HepG2 (cell line): ENCODE measurements around the gene PGC. TPM values are rescaled to one million over a fixed set of nuclear protein-coding genes. Genes with fewer than 3 reads are reported as not detected.

Experiments
- AGO1 ChIP-seq: fragments of 200-400 bp; formaldehyde crosslinking; IDR thresholded peaks from 2 replicates; pipeline ENCODE4 v1.6.1; 2017; ENCODE audit warnings: mild to moderate bottlenecking, low read depth, low read length, moderate library complexity; ENCODE audit not compliant: poor library complexity, severe bottlenecking
- AGO2 ChIP-seq: fragments of 200-400 bp; formaldehyde crosslinking; optimal IDR thresholded peaks from 2 replicates; pipeline ENCODE3; 2017; ENCODE audit warnings: mild to moderate bottlenecking, low read depth, low read length, moderate library complexity
- BCL6 ChIP-seq: IDR thresholded peaks from 2 replicates; pipeline ENCODE4 v1.6.1; 2016; ENCODE audit warnings: missing genetic modification reagents, missing compliant biosample characterization
- CHCHD3 ChIP-seq: sonication (generic); formaldehyde crosslinking; IDR thresholded peaks from 2 replicates; pipeline ENCODE4 v1.8.0; 2022; ENCODE audit warnings: mild to moderate bottlenecking, missing genetic modification reagents, moderate library complexity
- ERF ChIP-seq: IDR thresholded peaks from 2 replicates; pipeline ENCODE4 v1.6.1; 2018; ENCODE audit warnings: missing biosample characterization, missing genetic modification reagents
- GLMP ChIP-seq: sonication (generic); formaldehyde crosslinking; IDR thresholded peaks from 2 replicates; pipeline ENCODE4 v1.9.0; 2021; ENCODE audit warnings: missing genetic modification reagents, mild to moderate bottlenecking, borderline replicate concordance
- HDAC6 ChIP-seq: fragments of 200-600 bp; sonication (generic); IDR thresholded peaks from 2 replicates; pipeline ENCODE4 v1.7.0; 2017; ENCODE audit warnings: mild to moderate bottlenecking, antibody characterized with exemption, low read length, low read depth
- HNF4A ChIP-seq: sonication (generic); formaldehyde crosslinking; IDR thresholded peaks from 2 replicates; pipeline ENCODE4 v1.4.0; 2020; ENCODE audit warnings: missing genetic modification reagents
- KMT2A ChIP-seq: sonication (generic); formaldehyde crosslinking; IDR thresholded peaks from 2 replicates; pipeline ENCODE4 v1.4.0; 2020; ENCODE audit warnings: missing genetic modification reagents
- MZF1 ChIP-seq: sonication (generic); formaldehyde crosslinking; IDR thresholded peaks from 2 replicates; pipeline ENCODE4 v1.8.1; 2023; ENCODE audit warnings: mild to moderate bottlenecking, missing genetic modification reagents, borderline replicate concordance
- NRL ChIP-seq: sonication (generic); formaldehyde crosslinking; IDR thresholded peaks from 2 replicates; pipeline ENCODE4 v1.5.0; 2020; ENCODE audit warnings: missing genetic modification reagents, mild to moderate bottlenecking, moderate library complexity, borderline replicate concordance
- PAWR ChIP-seq: sonication (generic); formaldehyde crosslinking; IDR thresholded peaks from 2 replicates; pipeline ENCODE4 v1.4.0; 2020; ENCODE audit warnings: missing genetic modification reagents, mild to moderate bottlenecking, borderline replicate concordance
- PAX8 ChIP-seq: sonication (generic); formaldehyde crosslinking; IDR thresholded peaks from 2 replicates; pipeline ENCODE4 v1.8.0; 2022; ENCODE audit warnings: mild to moderate bottlenecking, missing genetic modification reagents, borderline replicate concordance
- SAP130 ChIP-seq: IDR thresholded peaks from 2 replicates; pipeline ENCODE4 v1.6.1; 2016; ENCODE audit warnings: low read depth
- SKIL ChIP-seq: sonication (generic); formaldehyde crosslinking; IDR thresholded peaks from 2 replicates; pipeline ENCODE4 v1.8.0; 2022; ENCODE audit warnings: missing genetic modification reagents, mild to moderate bottlenecking, moderate library complexity, borderline replicate concordance
- SOX6 ChIP-seq, 2 experiments: fragments of 450-650 bp in 1 of 2; sonication (generic) in 1 of 2; formaldehyde crosslinking in 1 of 2; IDR thresholded peaks; 2 replicates each; pipeline versions ENCODE4 v1.4.0 to v1.6.1; 2017 to 2020; ENCODE audit warnings: antibody characterized with exemption in 1 of 2, mild to moderate bottlenecking in 1 of 2, missing genetic modification reagents in 1 of 2
- SRSF1 ChIP-seq: fragments of 200-400 bp; formaldehyde crosslinking; optimal IDR thresholded peaks from 2 replicates; pipeline ENCODE3; 2017; ENCODE audit warnings: mild to moderate bottlenecking, low read depth, low read length, moderate library complexity
- TGIF2 ChIP-seq: IDR thresholded peaks from 2 replicates; pipeline ENCODE4 v1.6.1; 2016; ENCODE audit warnings: control low read depth, missing compliant biosample characterization
- THAP11 ChIP-seq: IDR thresholded peaks from 2 replicates; pipeline ENCODE4 v1.6.1; 2016; ENCODE audit warnings: missing biosample characterization, missing genetic modification reagents
- ZKSCAN8 ChIP-seq: IDR thresholded peaks from 2 replicates; pipeline ENCODE4 v1.6.1; 2016; ENCODE audit warnings: borderline replicate concordance, missing genetic modification reagents, missing compliant biosample characterization
- ZNF205 ChIP-seq: IDR thresholded peaks from 2 replicates; pipeline ENCODE4 v1.6.1; 2018; ENCODE audit warnings: missing biosample characterization, missing genetic modification reagents
- ZNF589 ChIP-seq: sonication (generic); formaldehyde crosslinking; conservative IDR thresholded peaks from 2 replicates; pipeline ENCODE4 v1.8.0; 2022; ENCODE audit warnings: mild to moderate bottlenecking, moderate library complexity, missing genetic modification reagents
- ZNF768 ChIP-seq: sonication (generic); formaldehyde crosslinking; IDR thresholded peaks from 2 replicates; pipeline ENCODE4 v1.4.0; 2020; ENCODE audit warnings: missing genetic modification reagents
- ZNF777 ChIP-seq: sonication (generic); formaldehyde crosslinking; IDR thresholded peaks from 2 replicates; pipeline ENCODE4 v1.4.0; 2020; ENCODE audit warnings: missing genetic modification reagents
- polyA plus RNA-seq, 8 experiments: library from polyadenylated mRNA; depleted of rRNA in 3 of 8; stranded (reverse) in 7 of 8; unstranded in 1 of 8; fragments of >200 nt; fragmentation: Illumina TruSeq in 4 of 8; extraction: Trizol in 4 of 8; gene quantifications; 2 replicates each; pipeline versions ENCODE4 v1.2.1 to v1.2.3, GENCODE V29; 2011 to 2016; ENCODE audit warnings: low read depth in 4 of 8, missing spikeins in 1 of 8, mixed read lengths in 1 of 8; ENCODE audit not compliant: insufficient read depth in 1 of 8
- total RNA-seq, 5 experiments: library from RNA; depleted of rRNA; stranded (reverse); fragments of >200 nt; fragmentation: Illumina TruSeq; extraction: Trizol; gene quantifications; 2 replicates each; pipeline ENCODE4 v1.2.3, GENCODE V29; 2016; ENCODE audit warnings: low read depth in 1 of 5

The PGC gene
- total and polyA plus RNA-seq, 2 of the 13 experiments (the other 11 are each of a cell fraction or from before 2014, with no cell fraction given) = 426 to 502 TPM

- 0 out of 2 replicates have a peak, but pooled peaks have one; percentile 60 for TF ChIP-seq PAWR (CRISPR knock-in tag)
- no peak for TF ChIP-seq ZNF205 (CRISPR knock-in tag)
- 0 out of 2 replicates have a peak, but pooled peaks have one; percentile 25 for TF ChIP-seq MZF1 (CRISPR knock-in tag)
- 0 out of 2 replicates have a peak, but pooled peaks have one; percentile 23 for TF ChIP-seq SAP130 (CRISPR knock-in tag)
- 0 out of 2 replicates have a peak, but pooled peaks have one; percentile 22 for TF ChIP-seq ZNF777 (CRISPR knock-in tag)
- TF ChIP-seq HNF4A (CRISPR knock-in tag) = peak; percentile 49; the same call in 1 of the 2 replicates
- TF ChIP-seq CHCHD3 = no peak
- no peak; the same call in 1 of the 2 replicates for TF ChIP-seq NRL (CRISPR knock-in tag)
- no peak for TF ChIP-seq HDAC6
- TF ChIP-seq SKIL (CRISPR knock-in tag) = peak; percentile 54
- TF ChIP-seq SRSF1 = peak; percentile 71
- 0 out of 2 replicates have a peak, but pooled peaks have one; percentile 7 for TF ChIP-seq ZNF589 (CRISPR knock-in tag)
- TF ChIP-seq BCL6 = no peak
- no peak for TF ChIP-seq SOX6 (IDR thresholded peaks at IDR 0.05)
- TF ChIP-seq SOX6 (CRISPR knock-in tag; IDR thresholded peaks at IDR 0.05) = peak; percentile 54; the same call in 1 of the 2 replicates
- no peak for TF ChIP-seq GLMP (CRISPR knock-in tag)
- TF ChIP-seq THAP11 (CRISPR knock-in tag) = 0 out of 2 replicates have a peak, but pooled peaks have one; percentile 8
- 0 out of 2 replicates have a peak, but pooled peaks have one; percentile 19 for TF ChIP-seq ERF (CRISPR knock-in tag)
- 0 out of 2 replicates have a peak, but pooled peaks have one; percentile 65 for TF ChIP-seq PAX8 (CRISPR knock-in tag)
- TF ChIP-seq ZNF768 = no peak
- TF ChIP-seq AGO2 = peak; percentile 39
- 0 out of 2 replicates have a peak, but pooled peaks have one; percentile 25 for TF ChIP-seq KMT2A (CRISPR knock-in tag)
- TF ChIP-seq AGO1 = peak; percentile 59
- TF ChIP-seq TGIF2 (CRISPR knock-in tag) = peak; percentile 28; the same call in 1 of the 2 replicates
- no peak for TF ChIP-seq ZKSCAN8
These were observed 18.9 kb downstream of the PGC start (continued) for GRCh38 chr6:41728073-41728936.
